ENCODE measurements around the gene PSORS1C2.

The PSORS1C2 gene

DNA sequence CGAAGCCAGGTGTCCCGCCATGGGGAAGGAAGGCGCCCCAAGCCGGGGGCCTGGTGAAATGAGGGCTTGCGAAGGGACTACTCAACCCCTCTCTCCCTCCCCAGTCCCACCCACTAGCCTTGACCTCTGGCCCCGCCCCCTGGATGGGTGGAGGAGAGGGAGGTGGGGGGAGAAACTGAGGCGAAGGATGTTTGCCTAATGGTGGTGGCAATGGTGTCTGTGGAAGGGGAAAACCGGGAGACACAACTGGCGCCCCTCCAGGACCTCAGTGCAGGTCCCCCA, 31.7 kb upstream of the PSORS1C2 start, which contains the start of gene POU5F1:
POU5F1 (minus strand) TSS at position 83 of the 282 bp plus-strand sequence; CDS start at position 21, 62 bp downstream.
- no peak for TF ChIP-seq GATA3 (IDR thresholded peaks at IDR 0.05; ENCODE audit: low read depth, low read length)
- TF ChIP-seq GATA2 (IDR thresholded peaks at IDR 0.05; ENCODE audit: low read depth, low read length), result no peak

DNA sequence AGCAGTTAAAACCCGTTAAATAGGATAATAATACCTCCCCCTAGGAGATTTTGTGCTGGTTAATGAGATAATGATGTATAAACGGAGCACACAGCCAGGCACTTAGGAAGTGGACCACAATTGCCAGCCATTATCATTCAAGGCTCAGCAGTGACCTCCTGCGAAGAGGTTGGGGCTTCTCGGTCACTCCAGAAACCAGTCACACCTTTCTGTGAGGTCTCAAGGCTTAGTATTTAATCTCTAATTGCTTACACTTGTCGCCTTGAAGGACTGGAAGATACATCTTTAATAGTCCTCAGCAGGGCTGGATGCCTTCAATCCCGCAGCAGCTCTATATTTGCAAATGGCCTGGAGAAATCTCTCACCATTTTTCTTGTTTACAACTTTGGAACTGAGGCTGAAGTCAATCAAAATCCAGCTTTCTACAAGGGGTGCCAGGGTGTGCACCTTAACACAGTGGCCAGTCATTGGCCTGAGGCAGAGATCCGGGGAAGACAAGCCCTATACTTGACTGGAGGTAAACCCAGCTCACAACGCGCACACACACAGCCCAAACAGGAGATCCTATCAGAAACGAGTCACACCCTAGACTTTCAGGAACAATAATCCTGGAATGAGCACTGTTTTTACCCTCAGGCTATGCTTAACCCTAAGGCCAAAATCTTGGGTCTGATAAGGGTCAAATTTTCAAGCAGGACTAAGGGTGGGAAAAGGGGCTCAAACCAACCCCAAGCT, 30.4 kb upstream of the PSORS1C2 start:
- TF ChIP-seq GATA2 (IDR thresholded peaks at IDR 0.05; ENCODE audit: low read depth, low read length) (no peak), GATA3 (IDR thresholded peaks at IDR 0.05; ENCODE audit: low read depth, low read length) (no peak)

DNA sequence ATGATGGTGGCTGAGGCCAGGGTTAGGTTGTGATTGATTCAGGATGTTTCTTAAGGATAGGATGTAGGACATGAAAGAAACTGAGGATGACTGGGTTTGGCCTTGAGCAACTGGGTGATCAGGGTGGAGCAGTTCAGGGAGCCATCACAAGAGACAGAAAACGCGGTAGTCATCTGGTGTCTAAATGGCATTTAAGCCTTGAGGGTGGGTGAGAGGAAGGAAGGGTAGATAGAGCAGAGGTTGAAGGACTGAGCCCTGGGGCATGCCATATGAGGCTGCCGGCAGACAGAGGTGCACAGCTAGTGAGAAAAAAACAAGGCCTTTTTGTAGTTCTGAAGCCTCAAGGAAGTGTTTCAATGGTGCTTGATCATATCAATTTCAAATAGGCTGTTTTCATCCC, 29.7 kb upstream of the PSORS1C2 start:
- TF ChIP-seq GATA2 (IDR thresholded peaks at IDR 0.05; ENCODE audit: low read depth, low read length) (no peak), GATA3 (IDR thresholded peaks at IDR 0.05; ENCODE audit: low read depth, low read length) (no peak)

DNA sequence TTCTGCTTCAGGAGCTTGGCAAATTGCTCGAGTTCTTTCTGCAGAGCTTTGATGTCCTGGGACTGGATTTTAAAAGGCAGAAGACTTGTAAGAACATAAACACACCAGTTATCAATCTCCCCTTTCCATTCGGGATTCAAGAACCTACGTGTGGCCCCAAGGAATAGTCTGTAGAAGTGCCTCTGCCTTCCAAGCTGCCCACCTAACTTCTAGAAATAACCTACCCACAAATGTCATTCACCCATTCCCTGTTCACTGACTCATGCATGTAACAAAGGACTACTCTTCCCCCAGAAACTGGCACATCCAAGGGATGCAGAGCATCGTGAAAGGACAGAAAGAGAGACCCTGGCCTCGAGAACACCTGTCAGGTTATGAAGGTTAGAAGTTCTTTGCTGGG, 27.1 kb upstream of the PSORS1C2 start:
- TF ChIP-seq GATA3 (IDR thresholded peaks at IDR 0.05; ENCODE audit: low read depth, low read length) (no peak), GATA2 (IDR thresholded peaks at IDR 0.05; ENCODE audit: low read depth, low read length) (no peak)

DNA sequence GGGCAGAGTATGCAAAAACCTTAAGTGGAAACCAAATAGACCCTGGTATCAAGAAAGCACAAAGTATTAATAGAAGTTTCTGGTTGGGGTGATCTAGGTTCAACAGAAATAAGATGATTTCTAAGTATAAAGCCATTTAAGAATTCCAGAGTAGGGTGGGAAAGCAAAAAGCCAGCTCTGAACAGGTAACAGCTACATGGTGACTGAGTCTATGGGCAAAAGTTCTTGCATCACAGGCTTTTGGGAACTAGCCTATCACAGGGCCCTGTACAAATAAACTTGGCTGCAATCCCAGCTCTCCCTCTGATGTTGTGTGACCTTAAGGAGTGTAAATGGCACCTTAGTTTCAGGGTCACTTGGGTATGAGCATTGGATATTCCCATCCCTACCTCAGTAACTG, 25.1 kb upstream of the PSORS1C2 start:
- TF ChIP-seq GATA3 (IDR thresholded peaks at IDR 0.05; ENCODE audit: low read depth, low read length), result no peak
- TF ChIP-seq GATA2 (IDR thresholded peaks at IDR 0.05; ENCODE audit: low read depth, low read length), result no peak

DNA sequence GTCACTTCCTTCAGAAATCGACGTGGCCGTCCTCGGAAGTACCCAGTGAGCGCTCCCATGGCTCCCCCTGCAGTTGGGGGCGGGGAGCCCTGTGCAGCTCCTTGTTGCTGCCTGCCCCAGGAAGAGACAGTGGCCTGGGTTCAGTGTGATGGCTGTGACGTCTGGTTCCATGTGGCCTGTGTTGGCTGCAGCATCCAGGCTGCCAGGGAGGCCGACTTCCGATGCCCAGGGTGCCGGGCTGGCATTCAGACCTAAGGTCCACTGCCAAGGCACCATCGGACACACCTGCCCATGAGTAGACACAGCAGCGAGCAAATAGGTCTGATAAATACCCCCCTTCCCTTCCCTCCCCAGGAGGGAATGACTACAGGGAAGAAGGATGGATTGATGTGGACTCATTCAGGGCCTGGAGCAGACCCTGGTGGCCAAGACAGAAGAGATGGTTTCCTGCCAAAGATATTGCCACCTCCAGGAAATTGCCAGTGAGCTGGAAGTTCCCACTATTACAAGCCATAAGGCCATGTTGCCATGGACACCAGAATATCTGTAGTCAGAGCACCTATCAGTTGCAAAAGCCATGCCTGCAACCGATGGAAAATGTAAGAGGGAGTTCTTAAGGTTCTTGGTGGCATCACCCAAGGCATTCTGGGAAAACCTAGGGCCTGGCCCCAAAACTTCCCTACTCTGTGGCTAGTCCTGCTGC, 23.7 kb upstream of the PSORS1C2 start:
- TF ChIP-seq GATA3 (IDR thresholded peaks at IDR 0.05; ENCODE audit: low read depth, low read length), result no peak
- no peak for TF ChIP-seq GATA2 (IDR thresholded peaks at IDR 0.05; ENCODE audit: low read depth, low read length)

DNA sequence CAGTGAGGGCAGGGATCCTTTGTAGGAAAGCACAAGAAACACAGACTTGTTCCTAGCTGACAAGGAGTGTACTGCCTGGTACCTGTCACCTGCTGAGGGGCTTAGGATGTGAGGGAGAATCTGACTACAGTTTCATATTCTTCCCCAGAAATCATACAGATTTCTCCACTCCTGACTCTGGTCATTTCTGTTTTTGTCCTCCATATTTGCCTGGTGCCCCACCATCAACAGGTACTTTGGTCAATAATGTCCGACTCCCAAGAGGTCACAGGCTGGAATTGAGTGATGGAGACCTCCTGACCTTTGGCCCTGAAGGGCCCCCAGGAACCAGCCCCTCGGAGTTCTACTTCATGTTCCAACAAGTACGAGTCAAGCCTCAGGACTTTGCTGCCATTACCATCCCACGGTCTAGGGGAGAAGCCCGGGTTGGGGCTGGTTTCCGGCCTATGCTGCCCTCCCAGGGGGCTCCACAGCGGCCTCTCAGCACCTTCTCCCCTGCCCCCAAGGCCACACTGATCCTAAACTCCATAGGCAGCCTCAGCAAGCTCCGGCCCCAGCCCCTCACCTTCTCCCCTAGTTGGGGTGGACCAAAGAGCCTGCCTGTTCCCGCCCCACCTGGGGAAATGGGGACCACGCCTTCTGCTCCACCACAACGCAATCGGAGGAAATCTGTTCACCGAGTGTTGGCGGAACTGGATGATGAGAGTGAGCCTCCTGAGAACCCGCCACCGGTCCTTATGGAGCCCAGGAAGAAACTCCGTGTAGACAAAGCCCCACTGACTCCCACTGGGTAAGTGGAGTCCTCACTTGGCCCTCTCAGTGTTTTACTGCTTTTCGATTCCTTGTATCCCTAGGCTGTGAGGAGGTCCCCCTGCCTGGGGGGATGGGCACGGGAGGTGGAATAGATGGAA, 22.6 kb upstream of the PSORS1C2 start:
- no peak for TF ChIP-seq GATA2 (IDR thresholded peaks at IDR 0.05; ENCODE audit: low read depth, low read length)
- TF ChIP-seq GATA3 (IDR thresholded peaks at IDR 0.05; ENCODE audit: low read depth, low read length), result no peak

DNA sequence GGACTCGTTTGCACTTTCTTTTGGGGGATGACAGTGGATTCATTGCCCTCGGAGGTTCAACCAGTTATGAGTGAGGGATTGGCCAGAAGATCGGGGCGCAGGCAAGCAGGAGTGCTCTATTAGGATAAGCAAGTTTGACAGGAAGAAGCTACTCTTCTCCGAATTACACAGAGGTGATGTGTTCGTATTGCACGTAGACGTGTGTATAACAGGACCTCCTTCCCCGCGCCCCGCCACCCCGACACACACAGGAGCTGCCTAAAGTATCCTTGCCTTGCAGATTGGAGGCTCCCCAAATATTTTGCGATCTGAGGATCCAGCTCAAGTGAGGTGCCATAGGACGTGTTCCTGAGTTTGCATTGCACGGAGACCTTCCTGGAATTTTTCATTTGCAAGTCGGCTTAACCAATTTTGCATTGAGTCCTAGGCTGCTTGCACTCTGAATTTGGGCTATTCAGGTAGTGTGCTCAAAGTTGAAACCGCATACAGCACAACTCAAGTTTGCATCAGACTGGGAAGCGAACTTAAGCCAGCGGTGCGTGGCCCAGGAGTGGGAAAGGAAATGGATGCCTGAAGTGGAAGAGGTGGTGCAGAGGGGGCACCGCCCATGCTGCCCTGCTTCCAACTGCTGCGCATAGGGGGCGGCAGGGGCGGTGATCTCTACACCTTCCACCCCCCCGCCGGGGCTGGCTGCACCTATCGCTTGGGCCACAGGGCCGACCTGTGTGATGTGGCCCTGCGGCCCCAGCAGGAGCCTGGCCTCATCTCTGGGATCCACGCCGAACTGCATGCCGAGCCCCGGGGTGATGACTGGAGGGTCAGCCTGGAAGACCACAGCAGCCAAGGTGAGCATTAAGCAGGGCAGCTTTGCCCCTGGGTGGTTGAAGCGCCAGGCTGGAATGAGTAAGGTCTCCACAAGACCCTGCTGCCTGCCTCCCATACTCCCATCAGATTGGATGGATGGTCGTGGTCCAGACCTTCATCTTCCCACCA, 20.3 kb upstream of the PSORS1C2 start:
- TF ChIP-seq GATA2 (IDR thresholded peaks at IDR 0.05; ENCODE audit: low read depth, low read length) (no peak), GATA3 (IDR thresholded peaks at IDR 0.05; ENCODE audit: low read depth, low read length) (no peak)

DNA sequence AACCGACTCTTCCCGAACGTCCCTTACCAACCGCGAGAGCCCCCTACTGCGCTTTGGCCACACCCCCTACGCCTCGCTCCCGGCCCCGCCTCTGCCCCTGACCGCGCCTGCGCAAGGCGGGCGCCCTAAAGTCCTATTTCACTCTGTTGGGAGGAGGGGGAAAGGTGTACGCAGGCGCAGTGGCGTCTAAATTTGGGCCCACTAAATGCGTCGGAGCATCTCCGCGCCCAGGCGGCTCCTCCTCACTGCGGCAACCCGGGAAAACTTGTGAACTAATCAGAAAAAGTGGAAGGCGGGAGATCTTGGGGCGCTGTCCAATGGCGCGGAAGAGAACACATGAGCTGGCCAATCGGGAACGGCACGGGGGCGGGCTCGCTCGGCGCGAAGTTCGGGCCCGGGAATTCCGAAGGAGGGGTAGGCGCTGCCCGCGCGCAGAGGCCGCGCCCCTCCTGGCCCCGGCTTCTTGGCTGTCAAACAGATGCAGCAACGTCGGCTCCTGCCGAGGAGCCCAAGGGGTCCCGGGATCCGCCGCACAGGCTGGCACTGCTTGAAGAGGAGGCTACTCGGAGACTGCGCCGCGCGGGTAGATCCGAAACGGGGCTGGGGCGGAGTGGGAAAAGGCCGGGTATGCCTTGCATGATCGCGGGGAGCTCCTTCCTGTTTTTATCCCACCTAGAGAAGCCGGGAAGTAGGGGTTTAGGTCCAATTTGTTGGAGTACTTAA, 19.4 kb upstream of the PSORS1C2 start, which contains the start of gene TCF19:
TCF19 (plus strand) TSS at position 450 of the 723 bp plus-strand sequence. CDS start 881 bp downstream, outside the sequence.
- TF ChIP-seq GATA3 (IDR thresholded peaks at IDR 0.05; ENCODE audit: low read depth, low read length) (no peak), GATA2 (IDR thresholded peaks at IDR 0.05; ENCODE audit: low read depth, low read length) (no peak)

DNA sequence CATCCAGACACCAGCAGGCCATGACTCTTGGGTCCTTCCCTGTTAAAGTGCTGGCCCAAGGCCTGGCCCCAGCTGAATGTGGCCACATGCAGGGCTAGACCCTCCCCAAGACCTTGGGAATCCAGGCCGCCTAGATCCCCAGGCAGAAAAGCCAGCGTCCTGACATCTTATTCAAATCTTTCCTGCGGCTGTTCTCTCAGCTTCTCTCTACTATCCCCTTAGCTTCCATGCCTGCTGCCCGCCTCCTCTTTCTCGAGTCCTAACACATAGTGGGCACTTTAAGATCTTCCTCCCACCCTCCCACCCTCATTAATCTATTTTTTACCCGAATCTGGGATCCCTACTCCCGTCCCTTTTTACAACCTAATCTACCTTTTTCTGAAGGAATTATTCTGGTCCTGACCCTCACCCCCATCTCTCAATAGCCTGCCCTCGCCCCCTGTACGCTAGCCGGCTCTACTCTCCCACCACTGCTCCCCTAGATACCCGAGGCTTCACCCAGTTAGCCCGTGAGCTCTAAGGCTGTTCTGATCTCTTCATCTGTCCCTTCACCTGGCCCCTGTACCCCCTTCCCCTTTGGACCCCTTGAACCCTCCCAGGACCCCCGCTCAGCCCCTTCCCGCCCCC, 18.8 kb upstream of the PSORS1C2 start, which contains the start of gene CCHCR1:
CCHCR1 (minus strand) TSS at position 290 of the 627 bp plus-strand sequence; CDS start at position 88, 202 bp downstream.
- TF ChIP-seq GATA2 (IDR thresholded peaks at IDR 0.05; ENCODE audit: low read depth, low read length), result no peak
- TF ChIP-seq GATA3 (IDR thresholded peaks at IDR 0.05; ENCODE audit: low read depth, low read length), result no peak

DNA sequence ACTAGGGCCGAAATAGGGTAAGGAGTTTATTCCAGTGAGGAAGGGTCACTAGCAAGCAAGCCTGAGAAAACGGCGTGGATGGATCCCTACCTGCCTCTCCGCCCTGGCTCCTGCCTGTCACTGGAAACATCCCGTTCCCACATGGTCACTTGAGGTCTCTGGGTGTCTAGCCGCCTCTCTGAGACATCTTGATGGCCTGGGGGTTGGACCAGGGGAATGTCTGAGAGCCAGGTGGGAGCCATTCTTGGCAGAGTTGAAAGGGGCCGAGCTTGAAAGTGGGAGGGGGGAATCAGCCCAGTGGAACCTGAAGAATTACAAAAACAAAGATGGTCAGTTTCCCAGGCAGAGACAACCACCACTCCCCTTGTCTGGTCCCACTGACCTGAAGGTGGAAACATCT, 17.8 kb upstream of the PSORS1C2 start:
- TF ChIP-seq GATA3 (IDR thresholded peaks at IDR 0.05; ENCODE audit: low read depth, low read length), result no peak
- TF ChIP-seq GATA2 (IDR thresholded peaks at IDR 0.05; ENCODE audit: low read depth, low read length), result no peak

DNA sequence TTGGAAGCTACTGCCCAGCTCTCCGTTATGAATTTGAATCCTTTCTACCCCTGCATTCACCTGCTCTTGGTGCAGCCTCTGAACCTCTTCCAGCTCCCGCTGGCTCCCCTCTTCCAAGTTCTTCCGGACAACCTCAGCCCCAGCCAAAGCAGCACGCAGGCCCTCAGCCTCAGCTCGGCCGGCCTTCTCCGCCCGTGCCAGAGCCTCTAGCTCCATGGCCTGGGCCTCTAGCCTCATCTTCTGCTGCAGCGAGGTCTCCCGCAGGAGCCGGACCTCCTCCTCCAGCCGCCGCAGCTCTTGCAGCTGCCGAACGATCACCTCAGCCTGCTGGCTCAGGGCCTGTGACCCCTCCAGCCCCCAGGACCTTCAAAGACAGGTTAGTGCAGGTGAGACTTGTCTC, 15.6 kb upstream of the PSORS1C2 start:
- TF ChIP-seq GATA2 (IDR thresholded peaks at IDR 0.05; ENCODE audit: low read depth, low read length) (no peak), GATA3 (IDR thresholded peaks at IDR 0.05; ENCODE audit: low read depth, low read length) (no peak)

Data from SH-SY5Y (cell line).